GM12878 (cell line): Measurements from ENCODE around the gene RAB22A. TPM values are rescaled to one million over a fixed set of nuclear protein-coding genes. Genes with fewer than 3 reads are reported as not detected.
A peak's percentile ranks its signal among the peaks of the same experiment; 100 is the strongest.

Source experiments
- ATAC-seq: fragments of 200-7000 bp; cut with Tn5 transposase; 3 replicates; pipeline ENCODE4 v1.9.1; 2020; ENCODE audit warnings: mild to moderate bottlenecking, moderate library complexity
- BruUV-seq: library from RNA; stranded (reverse); fragments of 400-500 nt; replicated peaks from 2 replicates; lab custom pipeline; 2021; lab: Mats Ljungman, UMichigan
- CTCF ChIA-PET: fragments of 300-600 bp; sonication (Branson Sonifier 250); formaldehyde crosslinking; extraction: SDS; loops from one replicate; lab custom pipeline; 2021; ENCODE audit warnings: inconsistent platforms; lab: Yijun Ruan, JAX
- POLR2A ChIA-PET: fragments of 350-600 bp; formaldehyde crosslinking; extraction: SDS; loops from one replicate; lab custom pipeline; 2021; ENCODE audit warnings: inconsistent platforms; lab: Charles Lee
- RAD21 ChIA-PET: fragments of 300-600 bp; sonication (Branson Sonifier 250); formaldehyde crosslinking; loops from one replicate; lab custom pipeline; 2023; ENCODE audit warnings: antibody characterized with exemption; ENCODE audit not compliant: unreplicated experiment; lab: Charles Lee
- SMC1A ChIA-PET: fragments of 300-600 bp; sonication (Branson Sonifier 250); formaldehyde crosslinking; loops from one replicate; lab custom pipeline; 2023; ENCODE audit not compliant: unreplicated experiment, uncharacterized antibody; lab: Charles Lee
- DNase-seq: peaks from one replicate; pipeline ENCODE4 v3.0.0-alpha.2; 2011; ENCODE audit warnings: low read depth, low spot score
- FAIRE-seq: peaks from 3 replicates; lab custom pipeline; 2011; peaks lifted over from hg19 to GRCh38; lab: Jason Lieb, UNC
- H2AFZ ChIP-seq: 2 replicates; pipeline ENCODE4 v1.6.0; 2011; ENCODE audit warnings: low read depth, low read length, control low read depth; ENCODE audit not compliant: control insufficient read depth
- H3K27ac ChIP-seq: 2 replicates; pipeline ENCODE4 v1.5.1; 2011; ENCODE audit warnings: control low read depth; ENCODE audit not compliant: control insufficient read depth, insufficient read depth
- H3K27me3 ChIP-seq, 2 experiments: replicated peaks in 1 of 2; 2 replicates each; pipeline versions ENCODE4 v1.6.0 to v1.6.1; 2011; ENCODE audit warnings: low read length in 1 of 2; ENCODE audit not compliant: control insufficient read depth in 2 of 2, insufficient read depth in 2 of 2
- H3K36me3 ChIP-seq, 2 experiments: 2 replicates each; pipeline ENCODE4 v1.5.1; 2011; ENCODE audit warnings: low read length in 1 of 2; ENCODE audit not compliant: control insufficient read depth in 2 of 2, insufficient read depth in 2 of 2
- H3K4me1 ChIP-seq: 2 replicates; pipeline ENCODE4 v1.6.1; 2011; ENCODE audit warnings: mild to moderate bottlenecking, low read length, moderate library complexity, mixed read lengths; ENCODE audit not compliant: control insufficient read depth, insufficient read depth
- H3K4me2 ChIP-seq: 2 replicates; pipeline ENCODE4 v1.6.0; 2011; ENCODE audit warnings: control low read depth; ENCODE audit not compliant: control insufficient read depth, insufficient read depth
- H3K4me3 ChIP-seq: fragments of 200-600 bp; sonication (generic); 2 replicates; pipeline ENCODE4 v1.5.1; 2016
- H3K79me2 ChIP-seq: 2 replicates; pipeline ENCODE4 v1.6.0; 2011; ENCODE audit warnings: low read length; ENCODE audit not compliant: control insufficient read depth, insufficient read depth
- H3K9ac ChIP-seq: 2 replicates; pipeline ENCODE4 v1.8.0; 2011; ENCODE audit warnings: low read length, control low read depth, mixed read lengths; ENCODE audit not compliant: control insufficient read depth, insufficient read depth
- H3K9me3 ChIP-seq: replicated peaks from 3 replicates; pipeline ENCODE4 v1.5.1; 2011; ENCODE audit warnings: mild to moderate bottlenecking, low read length; ENCODE audit not compliant: control insufficient read depth, insufficient read depth
- H4K20me1 ChIP-seq: 2 replicates; pipeline ENCODE4 v1.6.0; 2011; ENCODE audit not compliant: control insufficient read depth, insufficient read depth
- CUX1 ChIP-seq: IDR thresholded peaks from 2 replicates; pipeline ENCODE4 v1.6.1; 2012; ENCODE audit warnings: improper control_type of control experiment, low read depth, low read length; ENCODE audit not compliant: insufficient replicate concordance
- HDAC6 ChIP-seq: fragments of 200-600 bp; sonication (generic); IDR thresholded peaks from one replicate; pipeline ENCODE4 v1.8.0; 2017; ENCODE audit warnings: antibody characterized with exemption; ENCODE audit not compliant: unreplicated experiment
- MTA2 ChIP-seq: fragments of 450-650 bp; IDR thresholded peaks from 2 replicates; pipeline ENCODE4 v1.6.1; 2016; ENCODE audit warnings: low read depth, mild to moderate bottlenecking, moderate library complexity
- NFYB ChIP-seq: IDR thresholded peaks from 2 replicates; pipeline ENCODE4 v1.6.1; 2011; ENCODE audit warnings: low read depth, mild to moderate bottlenecking, low read length, improper control_type of control experiment, moderate library complexity; ENCODE audit not compliant: insufficient read depth
- PAX5 ChIP-seq: IDR thresholded peaks from 2 replicates; pipeline ENCODE4 v1.6.1; 2011; ENCODE audit warnings: low read depth, low read length, borderline replicate concordance
- SMAD1 ChIP-seq: fragments of 450-650 bp; IDR thresholded peaks from 2 replicates; pipeline ENCODE4 v1.6.1; 2018; ENCODE audit warnings: mild to moderate bottlenecking, low read depth; ENCODE audit not compliant: partially characterized antibody
- WGBS: methylation state at CpG from one replicate; pipeline ENCODE4 v1.1.6; 2016; ENCODE audit warnings: low lambda C conversion rate; ENCODE audit not compliant: insufficient replicate concordance, insufficient coverage; ENCODE audit errors: missing lambda C conversion rate; 5-methylcytosine and 5-hydroxymethylcytosine counted together
- in situ Hi-C: fragments of 300-500 bp; cut with MboI; formaldehyde crosslinking; loops from 9 replicates; pipeline ENCODE4 v1.14.3; 2018; ENCODE audit warnings: mixed read lengths
- intact Hi-C: fragments of 100-400 bp; cut with micrococcal nuclease; formaldehyde crosslinking; loops from one replicate; pipeline ENCODE4 v1.14.2; 2022; ENCODE audit not compliant: unreplicated experiment
- polyA plus RNA-seq, 11 experiments: library from polyadenylated mRNA; depleted of rRNA in 4 of 11; unstranded in 6 of 11; stranded (reverse) in 5 of 11; fragments of >200 nt; fragmentation: Nextera tagmentation in 4 of 11; fragmentation: Illumina TruSeq in 1 of 11; extraction: Ambion mirVana in 4 of 11; extraction: Trizol in 1 of 11; gene quantifications; 1 replicate in 1 of 11; 2 replicates in 10 of 11; pipeline versions ENCODE4 v1.2.1 to v1.2.3, GENCODE V29; 2011 to 2016; ENCODE audit warnings: inconsistent platforms in 2 of 11, missing spikeins in 2 of 11, low read depth in 1 of 11
- total RNA-seq, 4 experiments: library from RNA; depleted of rRNA in 3 of 4; stranded (reverse); fragments of >200 nt in 3 of 4; fragmentation: Illumina TruSeq in 1 of 4; extraction: Trizol in 1 of 4; gene quantifications; 2 replicates each; pipeline versions ENCODE4 v1.2.1 to v1.2.3, GENCODE V29; 2013 to 2021
- TF ChIP-seq, protein P1 (sequence below): fragments of 450-650 bp; IDR thresholded peaks from 2 replicates; pipeline ENCODE4 v1.6.1; 2017; ENCODE audit warnings: mild to moderate bottlenecking, moderate library complexity
- TF ChIP-seq, protein P2 (sequence below): fragments of 450-650 bp; IDR thresholded peaks from 2 replicates; pipeline ENCODE4 v1.6.1; 2014; ENCODE audit warnings: mild to moderate bottlenecking

Gene RAB22A
- total and polyA plus RNA-seq, 10 of the 15 experiments (the other 5 are each of a cell fraction or from before 2014, with no cell fraction given) = 2.7 to 12.0 (median 10.0) TPM

DNA sequence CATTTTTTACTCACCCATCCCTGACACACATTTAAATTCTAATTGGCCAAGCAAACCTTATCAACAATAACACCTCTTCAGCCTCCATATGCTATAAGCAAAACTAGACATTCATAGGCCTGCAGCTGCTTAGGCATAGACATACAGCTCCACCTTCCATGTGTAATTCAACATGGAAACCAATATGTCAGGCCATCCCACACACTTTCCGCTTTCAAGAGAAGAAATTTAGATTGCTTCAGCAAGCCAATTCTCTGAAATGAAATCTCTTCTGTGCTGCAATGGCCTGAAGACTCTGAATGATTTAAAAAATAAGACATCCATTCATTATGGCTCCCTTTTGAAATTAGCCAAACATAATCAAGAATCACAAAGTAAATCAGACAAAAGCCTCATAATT is 4.5 kb upstream of the RAB22A start (continued):
- TF ChIP-seq PAX5 = no peak
- TF ChIP-seq, protein P1, sequence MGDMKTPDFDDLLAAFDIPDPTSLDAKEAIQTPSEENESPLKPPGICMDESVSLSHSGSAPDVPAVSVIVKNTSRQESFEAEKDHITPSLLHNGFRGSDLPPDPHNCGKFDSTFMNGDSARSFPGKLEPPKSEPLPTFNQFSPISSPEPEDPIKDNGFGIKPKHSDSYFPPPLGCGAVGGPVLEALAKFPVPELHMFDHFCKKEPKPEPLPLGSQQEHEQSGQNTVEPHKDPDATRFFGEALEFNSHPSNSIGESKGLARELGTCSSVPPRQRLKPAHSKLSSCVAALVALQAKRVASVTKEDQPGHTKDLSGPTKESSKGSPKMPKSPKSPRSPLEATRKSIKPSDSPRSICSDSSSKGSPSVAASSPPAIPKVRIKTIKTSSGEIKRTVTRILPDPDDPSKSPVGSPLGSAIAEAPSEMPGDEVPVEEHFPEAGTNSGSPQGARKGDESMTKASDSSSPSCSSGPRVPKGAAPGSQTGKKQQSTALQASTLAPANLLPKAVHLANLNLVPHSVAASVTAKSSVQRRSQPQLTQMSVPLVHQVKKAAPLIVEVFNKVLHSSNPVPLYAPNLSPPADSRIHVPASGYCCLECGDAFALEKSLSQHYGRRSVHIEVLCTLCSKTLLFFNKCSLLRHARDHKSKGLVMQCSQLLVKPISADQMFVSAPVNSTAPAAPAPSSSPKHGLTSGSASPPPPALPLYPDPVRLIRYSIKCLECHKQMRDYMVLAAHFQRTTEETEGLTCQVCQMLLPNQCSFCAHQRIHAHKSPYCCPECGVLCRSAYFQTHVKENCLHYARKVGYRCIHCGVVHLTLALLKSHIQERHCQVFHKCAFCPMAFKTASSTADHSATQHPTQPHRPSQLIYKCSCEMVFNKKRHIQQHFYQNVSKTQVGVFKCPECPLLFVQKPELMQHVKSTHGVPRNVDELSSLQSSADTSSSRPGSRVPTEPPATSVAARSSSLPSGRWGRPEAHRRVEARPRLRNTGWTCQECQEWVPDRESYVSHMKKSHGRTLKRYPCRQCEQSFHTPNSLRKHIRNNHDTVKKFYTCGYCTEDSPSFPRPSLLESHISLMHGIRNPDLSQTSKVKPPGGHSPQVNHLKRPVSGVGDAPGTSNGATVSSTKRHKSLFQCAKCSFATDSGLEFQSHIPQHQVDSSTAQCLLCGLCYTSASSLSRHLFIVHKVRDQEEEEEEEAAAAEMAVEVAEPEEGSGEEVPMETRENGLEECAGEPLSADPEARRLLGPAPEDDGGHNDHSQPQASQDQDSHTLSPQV = no peak

DNA sequence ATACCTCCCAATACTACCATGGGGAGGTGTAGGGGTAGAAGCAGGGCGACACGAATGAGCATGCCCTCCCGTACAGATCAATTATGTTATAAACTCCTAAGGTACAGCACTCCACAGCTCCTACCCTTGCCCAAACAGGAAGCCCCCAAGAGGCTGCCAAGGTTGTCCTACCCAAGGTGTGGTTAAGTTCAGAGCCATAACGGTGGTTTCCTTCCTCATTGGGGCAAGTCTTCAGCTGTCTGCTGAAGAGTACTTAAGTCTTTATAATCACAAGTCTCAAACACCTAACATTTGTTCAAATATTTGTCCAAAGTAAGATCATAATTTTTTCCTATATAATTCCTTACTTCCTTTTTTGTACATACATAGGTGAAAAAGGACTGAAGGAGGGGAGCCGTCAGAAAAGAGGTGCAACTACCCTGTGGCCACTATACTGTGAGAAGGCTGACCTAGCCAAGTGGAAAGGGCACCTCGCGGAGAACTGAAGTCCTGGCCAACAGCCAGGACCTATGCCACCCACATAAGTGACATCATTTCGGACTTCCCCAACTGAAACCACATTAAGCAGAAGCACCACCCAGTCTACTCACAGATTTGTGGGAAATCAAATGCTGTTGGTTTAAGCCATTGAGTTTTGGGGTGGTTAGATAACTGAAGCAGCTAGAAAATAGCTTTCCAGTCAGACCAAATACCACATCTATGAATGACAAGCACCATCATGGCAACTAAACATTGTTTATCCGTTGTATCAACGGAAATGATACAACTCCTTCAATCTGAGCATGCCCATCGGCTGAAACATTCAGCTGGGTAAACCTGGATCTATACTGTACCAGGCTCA is 2.9 kb upstream of the RAB22A start:
- Histone ChIP-seq H3K9ac (no peak overlapping the region), H3K27ac (peak overlapping the region; percentile 22; the same call in 1 of the 2 replicates), H3K79me2 (peaks cover 22% of the 10 kb centered on the region), H3K36me3 (no peaks in the 10 kb centered on the region), H3K27me3 (no peaks in the 10 kb centered on the region), H4K20me1 (no peaks in the 10 kb centered on the region), H3K9me3 (no peaks in the 10 kb centered on the region), H3K4me3 (no peak overlapping the region), H3K4me1 (peaks cover 16% of the 10 kb centered on the region; the same call in 1 of the 2 replicates), H2AFZ (peak overlapping the region; percentile 3; the same call in 1 of the 2 replicates), H3K4me2 (peak overlapping the region; percentile 67)
- CTCF ChIA-PET = interaction anchor here (0.6 to 3.0 kb wide), 5 partner anchors 11 to 141 kb away, joined by 3 to 12 read pairs (median 3); no protein-coding TSS in a partner anchor
- SMC1A ChIA-PET = interaction anchor here (0.6 to 1.8 kb wide), 8 partner anchors 8 to 344 kb away, joined by 3 to 6 read pairs (median 3); partner anchors contain the start of gene STX16
- in situ Hi-C loops = no loop called here
- 13% methylated on average over 11 of the region's 11 CpGs for WGBS
- RAD21 ChIA-PET = interaction anchor here (0.8 kb wide), 1 partner anchor 10 kb away, joined by 5 read pairs; no protein-coding TSS in a partner anchor
- intact Hi-C loops = loop anchor here (5.0 to 10.0 kb wide), 3 partner anchors 81 to 348 kb away; partner anchors contain the start of genes STX16 and VAPB
- ATAC-seq = peak; percentile 75
- FAIRE-seq = peak; percentile 64
- DNase-seq = peak; percentile 85
- BruUV-seq = TSS peak; percentile 44
- POLR2A ChIA-PET = interaction anchor here (0.5 to 2.1 kb wide), 4 partner anchors 14 to 146 kb away, joined by 3 to 8 read pairs (median 4); partner anchors contain the start of gene VAPB
- TF ChIP-seq CUX1 (peak; percentile 3), NFYB (no peak), MTA2 (peak; percentile 41; the same call in 1 of the 2 replicates), SMAD1 (peak; percentile 93), HDAC6 (no peak)
- TF ChIP-seq, protein P2, sequence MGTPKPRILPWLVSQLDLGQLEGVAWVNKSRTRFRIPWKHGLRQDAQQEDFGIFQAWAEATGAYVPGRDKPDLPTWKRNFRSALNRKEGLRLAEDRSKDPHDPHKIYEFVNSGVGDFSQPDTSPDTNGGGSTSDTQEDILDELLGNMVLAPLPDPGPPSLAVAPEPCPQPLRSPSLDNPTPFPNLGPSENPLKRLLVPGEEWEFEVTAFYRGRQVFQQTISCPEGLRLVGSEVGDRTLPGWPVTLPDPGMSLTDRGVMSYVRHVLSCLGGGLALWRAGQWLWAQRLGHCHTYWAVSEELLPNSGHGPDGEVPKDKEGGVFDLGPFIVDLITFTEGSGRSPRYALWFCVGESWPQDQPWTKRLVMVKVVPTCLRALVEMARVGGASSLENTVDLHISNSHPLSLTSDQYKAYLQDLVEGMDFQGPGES = no peak
